GM12874 (cell line): Measurements from ENCODE around the gene UTP18.

Source experiments
- CTCF ChIP-seq: IDR thresholded peaks from 2 replicates; pipeline ENCODE4 v1.5.1; 2011; ENCODE audit warnings: low read depth, mild to moderate bottlenecking, control low read depth, low read length, moderate library complexity; ENCODE audit not compliant: insufficient read depth

UTP18 gene

DNA sequence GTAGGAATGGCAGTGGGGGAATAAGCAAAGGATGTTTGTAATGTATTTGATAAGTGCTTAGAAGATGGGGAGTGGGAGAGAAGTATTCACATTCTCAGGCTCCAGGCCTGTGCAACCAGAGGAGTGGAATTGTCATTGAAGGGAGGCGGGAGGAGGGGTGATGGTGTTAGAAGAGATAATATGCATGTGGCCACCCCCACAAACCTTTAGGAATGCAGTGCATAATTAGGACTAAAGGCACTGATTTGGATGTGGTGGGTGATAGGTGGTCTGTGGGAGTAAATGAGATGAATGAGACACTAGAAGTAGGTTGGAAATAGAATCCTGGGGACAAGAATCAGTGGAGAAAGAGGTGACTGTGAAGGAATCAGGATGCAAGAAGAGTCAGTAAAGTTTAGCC is 27.1 kb downstream of the UTP18 start:
- TF ChIP-seq CTCF, result no peak

DNA sequence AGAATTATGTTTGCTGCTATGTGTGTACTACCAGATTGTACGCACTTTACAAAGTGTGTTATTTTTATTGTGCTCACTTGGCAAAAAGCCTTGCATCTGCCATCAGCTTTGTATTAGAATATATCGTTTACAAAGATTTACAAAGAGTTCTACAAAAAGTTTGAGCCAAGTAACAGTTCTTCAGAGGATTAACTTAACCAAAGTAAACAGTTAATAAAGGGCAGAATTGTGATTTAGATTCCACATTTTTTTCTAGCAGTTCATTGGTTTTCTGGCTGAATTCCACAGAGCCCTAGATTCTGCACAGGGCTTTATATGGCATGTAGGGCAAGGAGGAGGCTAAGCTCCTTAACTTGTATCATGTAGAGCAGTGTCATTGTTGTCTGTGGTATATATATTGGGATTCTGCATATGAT is 29.4 kb downstream of the UTP18 start:
- no peak for TF ChIP-seq CTCF

- TF ChIP-seq CTCF, result peak; percentile 55
Measured at GRCh38 chr17:51298508-51299371, 38.4 kb downstream of the UTP18 start.

- TF ChIP-seq CTCF, result no peak
Measured at GRCh38 chr17:51299859-51300258, 39.5 kb downstream of the UTP18 start.

DNA sequence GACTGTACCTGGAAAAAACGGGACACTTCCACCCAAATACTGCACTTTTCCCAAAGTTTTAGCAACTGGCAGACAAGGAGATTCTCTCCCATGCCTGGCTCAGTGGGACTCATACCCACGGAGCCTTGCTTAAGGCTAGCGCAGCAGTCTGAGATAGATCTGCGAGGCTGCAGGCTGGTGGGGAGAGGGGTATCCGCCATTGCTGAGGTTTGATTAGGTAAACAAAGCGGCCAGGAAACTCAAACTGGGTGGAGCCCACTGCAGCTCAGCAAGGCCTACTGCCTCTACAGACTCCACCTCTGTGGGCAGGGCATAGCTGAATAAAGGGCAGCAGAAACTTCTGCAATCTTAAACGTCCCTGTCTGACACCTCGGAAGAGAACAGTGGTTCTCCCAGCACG is 44.8 kb downstream of the UTP18 start:
- no peak for TF ChIP-seq CTCF

DNA sequence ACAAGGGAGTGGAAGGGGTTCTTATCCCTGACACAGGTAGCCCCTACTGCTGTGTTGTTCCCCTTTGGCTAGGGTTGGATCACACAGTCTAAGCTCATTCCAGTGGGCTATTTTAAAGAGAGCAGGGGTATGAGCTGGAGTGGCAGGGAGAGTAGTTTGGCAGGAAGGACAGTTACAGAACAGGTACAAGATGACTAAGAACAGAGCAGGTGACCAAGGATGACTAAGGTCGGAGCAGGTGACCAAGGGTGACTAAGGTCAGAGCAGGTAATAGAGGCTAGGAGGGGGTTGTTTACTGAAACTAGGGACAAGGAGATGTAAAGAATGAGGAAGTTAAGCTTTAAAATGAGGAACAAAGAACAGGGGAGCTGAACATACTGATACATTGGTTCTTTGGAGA is 58.8 kb downstream of the UTP18 start:
- no peak for TF ChIP-seq CTCF

DNA sequence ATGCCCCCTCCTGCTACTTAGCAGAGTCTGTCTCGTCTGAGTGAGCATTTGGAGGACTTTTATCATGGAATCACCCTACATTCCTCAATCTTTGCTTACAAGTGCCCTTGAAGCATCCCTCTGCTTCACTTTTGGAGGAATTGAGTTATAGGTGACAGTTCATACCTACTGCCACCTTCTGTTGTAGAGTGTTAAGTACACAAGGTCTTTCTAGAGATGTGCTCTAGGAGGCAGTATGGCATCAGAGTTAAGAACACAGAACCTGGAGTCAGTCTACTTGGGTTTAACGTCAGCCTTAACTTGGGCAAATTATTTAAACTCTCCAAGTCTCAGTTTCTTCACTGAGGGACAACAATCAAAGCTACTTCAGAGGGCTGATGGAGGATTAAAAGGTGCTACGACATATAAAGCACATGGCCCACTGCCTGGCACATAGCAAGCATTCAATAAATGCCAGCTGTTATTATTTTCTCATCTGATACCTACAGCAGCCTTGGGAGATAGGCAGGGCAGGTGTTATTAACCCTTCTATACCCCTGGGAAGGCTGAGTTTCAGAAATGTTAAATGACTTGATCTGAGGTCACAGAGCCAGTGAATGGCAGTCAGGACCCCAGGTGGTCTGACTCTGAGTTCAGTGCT is 62.2 kb downstream of the UTP18 start:
- TF ChIP-seq CTCF, result peak; percentile 51
